Activated CD8-positive, alpha-beta T cell treated with anti-CD3 and anti-CD28 coated beads for 36 hours (primary cell): ENCODE data around the gene DENND6B. TPM values are rescaled to one million over a fixed set of nuclear protein-coding genes. Genes with fewer than 3 reads are reported as not detected.
A peak's percentile ranks its signal among the peaks of the same experiment; 100 is the strongest.

Experiments used
- ATAC-seq: fragments of 200-7000 bp; cut with Tn5 transposase; one replicate; pipeline ENCODE4 v1.10.0; 2021; ENCODE audit warnings: mild to moderate bottlenecking, moderate library complexity
- CTCF ChIA-PET: fragments of 350-600 bp; sonication (Branson Sonifier 250); formaldehyde crosslinking; loops from one replicate; lab custom pipeline; 2021; ENCODE audit warnings: antibody characterized with exemption; lab: Charles Lee
- POLR2A ChIA-PET: fragments of 350-600 bp; sonication (Branson Sonifier 250); formaldehyde crosslinking; loops from one replicate; lab custom pipeline; 2021; ENCODE audit warnings: antibody characterized with exemption; lab: Charles Lee
- DNase-seq: peaks from one replicate; pipeline ENCODE4 v3.0.0-alpha.2; 2020
- H3K27ac Mint-ChIP-seq: one replicate; pipeline ENCODE4 v1.8.0; 2021; ENCODE audit warnings: mild to moderate bottlenecking, mixed read lengths
- H3K27me3 Mint-ChIP-seq: one replicate; pipeline ENCODE4 v1.8.0; 2021; ENCODE audit warnings: mixed read lengths
- H3K36me3 Mint-ChIP-seq: one replicate; pipeline ENCODE4 v1.8.0; 2021; ENCODE audit warnings: low read depth, mixed read lengths
- H3K4me1 Mint-ChIP-seq: one replicate; pipeline ENCODE4 v1.8.0; 2021; ENCODE audit warnings: low read depth, mixed read lengths
- H3K4me3 Mint-ChIP-seq: one replicate; pipeline ENCODE4 v1.8.0; 2021; ENCODE audit warnings: mild to moderate bottlenecking, moderate library complexity, mixed read lengths
- H3K9me3 Mint-ChIP-seq: one replicate; pipeline ENCODE4 v1.8.0; 2021; ENCODE audit warnings: mixed read lengths
- CTCF ChIP-seq: fragments of 200-600 bp; IDR thresholded peaks from one replicate; pipeline ENCODE4 v1.8.0; 2022; ENCODE audit warnings: antibody characterized with exemption, mild to moderate bottlenecking
- intact Hi-C: fragments of 100-400 bp; cut with micrococcal nuclease; formaldehyde crosslinking; loops from one replicate; pipeline ENCODE4 v1.10.0; 2022
- total RNA-seq, 2 experiments: library from RNA; stranded (reverse); gene quantifications; one replicate each; pipeline ENCODE4 v1.2.3, GENCODE V29; 2021

Gene DENND6B
- total RNA-seq, 2 experiments from 2014 or later = 4.6 to 5.3 TPM

GRCh38 chr22:50293441-50294318, 33.1 kb downstream of the DENND6B start:
- DNase-seq = peak; percentile 53
- H3K4me3 Mint-ChIP-seq = peak overlapping the region; percentile 74
- H3K27me3 Mint-ChIP-seq = peaks cover 9% of the 10 kb centered on the region
- POLR2A ChIA-PET = interaction anchor here (0.6 to 1.4 kb wide), 4 partner anchors 13 to 43 kb away, joined by 3 to 8 read pairs (median 3); partner anchors contain the start of gene PLXNB2
- peaks cover 10% of the 10 kb centered on the region for H3K4me1 Mint-ChIP-seq
- peak overlapping the region; percentile 42 for H3K27ac Mint-ChIP-seq
- intact Hi-C loops = no loop called here
- no peaks in the 10 kb centered on the region for H3K36me3 Mint-ChIP-seq
- no peak for TF ChIP-seq CTCF
- peak; percentile 62 for ATAC-seq
- no peaks in the 10 kb centered on the region for H3K9me3 Mint-ChIP-seq
- CTCF ChIA-PET = interaction anchor here (1.0 to 2.7 kb wide), 10 partner anchors 9 to 87 kb away, joined by 3 to 19 read pairs (median 3); partner anchors contain the start of genes DENND6B and HDAC10

GRCh38 chr22:50292643-50293440, 34.0 kb downstream of the DENND6B start:
- Mint-ChIP-seq H3K9me3 (no peaks in the 10 kb centered on the region), H3K36me3 (no peaks in the 10 kb centered on the region), H3K4me1 (peaks cover 10% of the 10 kb centered on the region), H3K27me3 (peaks cover 7% of the 10 kb centered on the region), H3K4me3 (peak overlapping the region; percentile 74), H3K27ac (peak overlapping the region; percentile 2)
- CTCF ChIA-PET = interaction anchor here (1.1 to 2.7 kb wide), 6 partner anchors 11 to 86 kb away, joined by 3 to 19 read pairs (median 4); partner anchors contain the start of genes DENND6B and HDAC10
- ATAC-seq = peak; percentile 54
- POLR2A ChIA-PET = interaction anchor here (0.6 to 1.2 kb wide), 2 partner anchors 21 to 30 kb away, joined by 3 to 8 read pairs; no protein-coding TSS in a partner anchor
- peak; percentile 56 for DNase-seq
- intact Hi-C loops = no loop called here
- no peak for TF ChIP-seq CTCF

- peaks cover 10% of the 10 kb centered on the region for H3K4me1 Mint-ChIP-seq
- TF ChIP-seq CTCF = no peak
- no peak for DNase-seq
- intact Hi-C loops = no loop called here
- no peaks in the 10 kb centered on the region for H3K36me3 Mint-ChIP-seq
- H3K4me3 Mint-ChIP-seq = no peak overlapping the region
- peaks cover 5% of the 10 kb centered on the region for H3K27me3 Mint-ChIP-seq
- ChIA-PET POLR2A (no interaction called here), CTCF (no interaction called here)
- no peak overlapping the region for H3K27ac Mint-ChIP-seq
- ATAC-seq = no peak
- H3K9me3 Mint-ChIP-seq = no peaks in the 10 kb centered on the region
Observed at GRCh38 chr22:50289942-50290630, 36.7 kb downstream of the DENND6B start.

GRCh38 chr22:50289151-50289941, 37.5 kb downstream of the DENND6B start:
- CTCF ChIA-PET = no interaction called here
- intact Hi-C loops = no loop called here
- no peak for TF ChIP-seq CTCF
- Mint-ChIP-seq H3K9me3 (no peaks in the 10 kb centered on the region), H3K27ac (no peak overlapping the region), H3K4me3 (no peak overlapping the region), H3K36me3 (no peaks in the 10 kb centered on the region), H3K4me1 (peaks cover 9% of the 10 kb centered on the region), H3K27me3 (peaks cover 5% of the 10 kb centered on the region)
- DNase-seq (no peak), ATAC-seq (no peak)
- POLR2A ChIA-PET = no interaction called here
